ENCODE results near the gene BRMS1L.

GRCh38 chr14:35890308-35890707, 64.2 kb downstream of the BRMS1L start:
- TF ChIP-seq ZNF8 (CRISPR knock-in tag; IDR thresholded peaks at IDR 0.05) (no peak), ZFP3 (CRISPR knock-in tag; IDR thresholded peaks at IDR 0.05) (no peak), ESRRG (CRISPR knock-in tag; IDR thresholded peaks at IDR 0.05) (no peak), PATZ1 (CRISPR knock-in tag; IDR thresholded peaks at IDR 0.05; ENCODE audit: borderline replicate concordance) (no peak), OSR1 (CRISPR knock-in tag; IDR thresholded peaks at IDR 0.05) (no peak), SNAI2 (CRISPR knock-in tag; IDR thresholded peaks at IDR 0.05) (no peak), PPARA (CRISPR knock-in tag; IDR thresholded peaks at IDR 0.05; ENCODE audit: borderline replicate concordance) (no peak), RARB (CRISPR knock-in tag; IDR thresholded peaks at IDR 0.05) (no peak), ZNF70 (CRISPR knock-in tag; IDR thresholded peaks at IDR 0.05) (no peak), ZFP30 (CRISPR knock-in tag; IDR thresholded peaks at IDR 0.05) (no peak)
- TF ChIP-seq, protein P1, sequence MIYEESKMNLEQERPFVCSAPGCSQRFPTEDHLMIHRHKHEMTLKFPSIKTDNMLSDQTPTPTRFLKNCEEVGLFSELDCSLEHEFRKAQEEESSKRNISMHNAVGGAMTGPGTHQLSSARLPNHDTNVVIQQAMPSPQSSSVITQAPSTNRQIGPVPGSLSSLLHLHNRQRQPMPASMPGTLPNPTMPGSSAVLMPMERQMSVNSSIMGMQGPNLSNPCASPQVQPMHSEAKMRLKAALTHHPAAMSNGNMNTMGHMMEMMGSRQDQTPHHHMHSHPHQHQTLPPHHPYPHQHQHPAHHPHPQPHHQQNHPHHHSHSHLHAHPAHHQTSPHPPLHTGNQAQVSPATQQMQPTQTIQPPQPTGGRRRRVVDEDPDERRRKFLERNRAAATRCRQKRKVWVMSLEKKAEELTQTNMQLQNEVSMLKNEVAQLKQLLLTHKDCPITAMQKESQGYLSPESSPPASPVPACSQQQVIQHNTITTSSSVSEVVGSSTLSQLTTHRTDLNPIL (CRISPR knock-in tag; IDR thresholded peaks at IDR 0.05; ENCODE audit: low read depth): no peak
- TF ChIP-seq, protein P2, sequence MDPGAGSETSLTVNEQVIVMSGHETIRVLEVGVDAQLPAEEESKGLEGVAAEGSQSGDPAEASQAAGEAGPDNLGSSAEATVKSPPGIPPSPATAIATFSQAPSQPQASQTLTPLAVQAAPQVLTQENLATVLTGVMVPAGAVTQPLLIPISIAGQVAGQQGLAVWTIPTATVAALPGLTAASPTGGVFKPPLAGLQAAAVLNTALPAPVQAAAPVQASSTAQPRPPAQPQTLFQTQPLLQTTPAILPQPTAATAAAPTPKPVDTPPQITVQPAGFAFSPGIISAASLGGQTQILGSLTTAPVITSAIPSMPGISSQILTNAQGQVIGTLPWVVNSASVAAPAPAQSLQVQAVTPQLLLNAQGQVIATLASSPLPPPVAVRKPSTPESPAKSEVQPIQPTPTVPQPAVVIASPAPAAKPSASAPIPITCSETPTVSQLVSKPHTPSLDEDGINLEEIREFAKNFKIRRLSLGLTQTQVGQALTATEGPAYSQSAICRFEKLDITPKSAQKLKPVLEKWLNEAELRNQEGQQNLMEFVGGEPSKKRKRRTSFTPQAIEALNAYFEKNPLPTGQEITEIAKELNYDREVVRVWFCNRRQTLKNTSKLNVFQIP (CRISPR knock-in tag; IDR thresholded peaks at IDR 0.05; ENCODE audit: borderline replicate concordance, low read depth): no peak

All from SK-N-SH treated with all-trans-retinoic acid at 6 μM for 48 hours (cell line).